GM19328 (cell line): ENCODE results near the gene HOXA9.

Source experiments
- ATAC-seq: cut with Tn5 transposase; IDR thresholded peaks from one replicate; pipeline ENCODE4 v1.9.1; 2021; ENCODE audit warnings: mild to moderate bottlenecking, moderate library complexity; ENCODE audit not compliant: unreplicated experiment

Gene HOXA9

DNA sequence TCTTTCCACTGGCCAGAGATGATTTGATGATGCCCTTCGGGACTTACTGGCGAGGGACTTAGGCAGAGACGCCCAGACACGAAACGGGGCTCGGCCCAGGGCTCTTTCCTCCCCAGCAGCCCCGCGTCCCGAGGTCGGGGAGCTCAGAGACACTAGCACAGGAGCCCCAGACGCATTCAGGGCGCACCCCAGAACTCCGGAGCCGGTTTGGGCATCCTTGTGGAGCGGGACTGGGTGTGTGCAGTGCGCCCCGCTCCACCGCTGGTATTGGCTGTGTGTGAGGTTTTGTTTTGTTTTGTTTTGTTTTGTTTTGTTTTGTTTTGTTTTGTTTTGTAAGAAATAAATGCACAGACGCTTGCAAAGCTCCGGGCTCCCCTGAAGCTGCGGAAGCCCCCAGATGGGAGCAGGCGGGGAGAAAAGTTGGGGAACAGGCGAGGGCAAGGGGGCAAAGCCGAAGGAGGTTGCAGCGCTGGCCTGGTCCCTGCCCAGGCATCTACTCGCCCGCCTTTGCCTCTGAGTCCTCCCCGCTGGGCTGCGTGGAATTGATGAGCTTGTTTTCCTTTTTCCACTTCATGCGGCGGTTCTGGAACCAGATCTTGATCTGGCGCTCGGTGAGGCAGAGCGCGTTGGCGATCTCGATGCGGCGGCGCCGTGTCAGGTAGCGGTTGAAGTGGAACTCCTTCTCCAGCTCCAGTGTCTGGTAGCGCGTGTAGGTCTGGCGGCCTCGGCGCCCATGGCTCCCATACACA lies 20.0 kb downstream of the HOXA9 start:
- ATAC-seq: no peak

DNA sequence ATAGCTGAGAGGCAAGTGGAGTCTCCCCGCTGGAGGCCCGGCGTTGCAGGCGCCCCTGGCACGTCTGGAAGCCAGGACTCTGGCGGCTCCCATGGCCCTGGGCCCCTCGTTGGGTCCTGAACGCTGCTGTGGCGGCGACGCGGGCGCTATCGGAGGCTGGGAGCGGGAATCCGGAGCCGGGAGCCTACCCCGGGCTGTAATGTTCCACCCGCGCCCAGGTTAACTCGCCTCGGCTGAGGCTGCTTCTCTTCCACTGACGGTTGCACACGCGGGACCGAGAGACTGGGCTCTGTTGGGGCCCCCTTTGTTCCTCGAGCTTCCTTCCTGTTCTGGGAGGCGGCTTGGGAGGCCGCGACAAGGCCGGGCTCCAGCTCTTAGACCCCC lies 20.6 kb downstream of the HOXA9 start:
- ATAC-seq: no peak

DNA sequence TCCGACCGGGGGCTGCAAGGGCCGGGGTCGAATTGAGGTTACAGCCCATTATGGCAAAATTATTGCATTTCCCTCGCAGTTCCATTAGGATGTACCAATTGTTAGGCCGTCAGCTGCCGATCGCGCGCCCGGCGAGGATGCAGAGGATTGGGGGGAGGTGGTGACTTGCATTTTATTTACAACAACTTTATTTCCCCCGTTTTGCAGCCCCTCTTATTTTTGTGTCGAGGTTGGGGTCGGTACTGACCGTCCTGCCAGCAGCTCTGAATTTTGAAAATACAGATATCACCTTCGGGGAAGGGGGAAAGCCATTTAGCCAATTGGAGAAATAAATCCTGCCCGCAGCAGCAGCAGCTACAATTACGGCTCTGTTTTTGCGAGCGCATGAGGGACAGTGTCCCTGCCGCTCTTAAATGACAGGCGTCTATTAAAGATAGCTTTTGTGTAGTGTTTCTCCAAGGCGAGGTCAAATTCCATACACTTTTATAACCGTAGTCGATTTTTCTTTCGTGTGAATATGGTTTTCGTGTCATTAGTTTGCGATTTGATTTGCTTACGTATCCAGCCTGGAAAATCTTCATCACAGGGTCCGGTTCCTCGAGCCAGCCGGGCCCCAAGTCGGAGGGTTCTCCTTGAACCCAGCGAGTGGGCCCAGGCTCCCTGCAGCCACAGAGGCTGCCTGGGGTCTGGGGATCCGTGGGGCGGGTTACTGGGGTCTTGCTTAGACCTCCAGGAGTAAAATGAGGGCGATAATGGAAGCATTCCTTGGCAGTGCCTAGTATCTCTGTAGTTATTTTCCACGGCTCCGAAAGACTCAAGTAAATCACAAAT lies 21.2 kb downstream of the HOXA9 start:
- ATAC-seq: no peak

DNA sequence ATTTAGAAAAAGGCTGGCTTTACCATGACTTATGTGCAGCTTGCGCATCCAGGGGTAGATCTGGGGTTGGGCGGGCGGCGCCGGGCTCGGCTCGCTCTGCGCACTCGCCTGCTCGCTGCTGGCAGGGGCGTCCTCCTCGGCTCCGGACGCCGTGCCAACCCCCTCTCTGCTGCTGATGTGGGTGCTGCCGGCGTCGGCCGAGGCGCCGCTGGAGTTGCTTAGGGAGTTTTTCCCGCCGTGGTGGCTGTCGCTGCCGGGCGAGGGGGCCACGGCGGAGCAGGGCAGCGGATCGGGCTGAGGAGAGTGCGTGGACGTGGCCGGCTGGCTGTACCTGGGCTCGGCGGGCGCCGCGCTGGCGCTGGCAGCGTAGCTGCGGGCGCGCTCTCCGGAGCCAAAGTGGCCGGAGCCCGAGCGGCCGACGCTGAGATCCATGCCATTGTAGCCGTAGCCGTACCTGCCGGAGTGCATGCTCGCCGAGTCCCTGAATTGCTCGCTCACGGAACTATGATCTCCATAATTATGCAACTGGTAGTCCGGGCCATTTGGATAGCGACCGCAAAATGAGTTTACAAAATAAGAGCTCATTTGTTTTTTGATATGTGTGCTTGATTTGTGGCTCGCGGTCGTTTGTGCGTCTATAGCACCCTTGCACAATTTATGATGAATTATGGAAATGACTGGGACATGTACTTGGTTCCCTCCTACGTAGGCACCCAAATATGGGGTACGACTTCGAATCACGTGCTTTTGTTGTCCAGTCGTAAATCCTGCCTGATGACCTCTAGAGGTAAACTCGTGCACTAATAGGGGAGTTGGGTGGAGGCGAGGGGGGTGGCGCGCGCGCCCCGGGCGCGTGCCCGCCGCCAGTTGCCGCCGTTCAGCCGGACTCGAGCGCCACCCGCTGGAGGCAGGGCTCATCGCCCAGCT lies 22.1 kb downstream of the HOXA9 start, which contains the start of gene HOXA5:
Gene HOXA5, minus strand, starts transcription at position 659 of the 927 bp plus-strand sequence. Its CDS starts 74 bp downstream, at position 585.
- ATAC-seq: no peak

DNA sequence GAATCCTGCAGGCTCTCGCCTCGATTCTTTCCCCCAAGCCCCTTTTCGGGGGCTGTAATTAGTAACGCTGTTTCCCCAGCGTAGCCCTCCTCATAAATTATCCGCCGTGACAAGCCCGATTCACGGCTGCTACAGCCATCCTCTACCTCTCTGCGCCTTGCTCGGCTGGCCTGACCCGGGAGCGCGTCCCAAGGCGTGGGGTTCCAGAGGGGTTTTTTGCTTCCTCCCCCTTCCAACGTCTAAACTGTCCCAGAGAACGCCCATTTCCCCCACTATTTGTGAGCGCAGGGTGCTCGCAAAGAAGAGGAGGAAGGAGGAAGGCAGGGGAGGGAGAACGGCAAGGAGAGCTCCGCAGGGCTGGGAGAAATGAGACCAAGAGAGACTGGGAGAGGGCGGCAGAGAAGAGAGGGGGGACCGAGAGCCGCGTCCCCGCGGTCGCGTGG lies 22.7 kb downstream of the HOXA9 start:
- no peak for ATAC-seq

DNA sequence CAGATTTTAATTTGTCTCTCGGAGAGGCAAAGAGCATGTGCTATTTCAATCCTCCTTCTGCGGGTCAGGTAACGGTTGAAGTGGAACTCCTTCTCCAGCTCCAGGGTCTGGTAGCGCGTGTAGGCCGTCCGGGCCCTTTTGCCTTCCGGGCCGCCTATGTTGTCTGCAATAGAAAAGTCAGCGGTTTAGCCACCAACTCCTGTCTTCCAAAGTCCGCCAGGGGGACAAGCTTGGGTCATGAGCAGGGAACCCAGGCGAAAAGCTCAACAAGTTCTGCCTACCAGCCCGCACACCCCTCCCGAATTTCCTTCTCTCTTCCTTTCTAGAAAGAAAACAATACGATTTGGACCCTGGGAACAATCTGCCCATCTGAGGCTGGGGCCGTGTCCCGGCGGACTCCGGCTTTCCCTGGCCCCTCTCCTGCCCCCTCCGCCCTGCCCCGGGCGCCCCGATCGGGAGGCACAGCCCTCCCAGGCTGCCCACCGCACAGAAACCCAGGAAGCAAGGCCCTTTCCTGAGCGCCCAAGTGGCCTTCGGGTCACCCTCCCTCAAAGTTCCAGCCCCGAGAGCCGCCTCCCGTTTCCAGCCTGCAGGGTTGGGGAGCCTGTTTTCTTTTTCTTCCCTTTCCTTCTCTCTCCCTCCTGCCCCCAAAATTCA lies 23.3 kb downstream of the HOXA9 start:
- no peak for ATAC-seq

DNA sequence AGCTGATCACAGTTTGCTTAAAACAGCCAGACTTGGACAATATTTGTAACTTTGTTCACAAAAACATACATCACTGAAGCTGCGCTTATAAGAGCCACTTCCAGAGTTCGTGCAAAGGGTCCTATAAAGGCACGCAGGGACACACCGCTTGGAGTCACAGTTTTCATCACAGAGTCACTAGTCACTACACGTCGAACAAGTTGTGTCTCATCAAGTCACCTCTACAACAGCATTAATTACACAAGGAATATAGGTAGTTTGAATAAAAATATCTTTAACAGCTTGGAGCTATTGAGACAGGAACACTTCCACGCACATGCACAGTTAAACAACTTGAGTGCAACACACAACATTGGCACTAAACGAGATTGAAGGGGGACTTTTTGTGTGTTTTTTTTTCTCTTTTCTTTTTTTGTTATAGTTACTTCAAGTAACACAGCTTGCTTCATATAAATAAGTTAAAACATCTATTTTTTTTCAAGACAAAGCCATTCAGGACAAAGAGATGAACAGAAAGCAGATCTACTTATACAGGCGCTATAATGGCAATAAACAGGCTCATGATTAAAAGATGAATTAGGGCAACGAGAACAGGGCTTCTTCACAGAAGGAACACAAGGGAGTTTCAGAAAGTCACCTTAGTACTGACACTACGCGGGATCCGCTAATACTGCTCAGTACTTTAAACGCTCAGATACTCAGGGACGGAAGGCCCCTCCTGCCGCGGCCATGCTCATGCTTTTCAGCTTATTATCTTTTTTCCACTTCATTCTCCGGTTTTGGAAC lies 24.0 kb downstream of the HOXA9 start:
- no peak for ATAC-seq

DNA sequence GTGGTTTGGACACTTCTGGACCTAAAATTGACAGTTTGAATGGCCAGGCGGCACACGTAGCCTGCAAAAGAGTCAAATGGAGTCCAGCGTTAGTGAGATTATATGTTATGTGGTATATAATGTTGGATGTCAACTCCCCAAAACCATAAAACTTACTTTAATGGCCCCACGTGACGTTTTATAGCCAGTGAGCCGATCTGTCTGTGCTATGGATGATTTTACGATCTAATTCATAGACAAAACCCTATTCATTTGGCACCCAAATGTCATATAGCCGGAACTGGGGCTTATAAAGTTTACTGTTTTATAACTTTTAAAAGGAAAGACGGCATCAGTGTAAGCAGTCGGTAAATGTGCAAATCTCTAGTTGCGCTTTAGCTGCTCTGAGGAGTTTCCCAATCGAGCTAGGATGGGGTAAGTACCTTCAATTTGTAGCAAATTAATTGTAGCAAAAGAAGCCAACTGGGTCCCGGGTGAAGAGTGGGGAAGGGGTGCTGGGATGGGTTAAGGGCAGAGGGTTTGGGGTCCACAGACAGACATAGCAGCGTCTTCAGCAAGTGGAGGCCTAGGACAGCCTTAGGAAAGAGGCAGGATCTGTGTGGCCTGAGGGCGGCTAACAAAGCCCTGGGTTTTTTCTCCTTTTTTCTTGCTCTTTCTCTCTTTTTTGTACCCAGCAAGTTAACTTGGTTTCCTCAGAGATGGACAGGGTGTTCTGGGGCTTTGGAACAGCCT lies 25.0 kb downstream of the HOXA9 start:
- no peak for ATAC-seq

DNA sequence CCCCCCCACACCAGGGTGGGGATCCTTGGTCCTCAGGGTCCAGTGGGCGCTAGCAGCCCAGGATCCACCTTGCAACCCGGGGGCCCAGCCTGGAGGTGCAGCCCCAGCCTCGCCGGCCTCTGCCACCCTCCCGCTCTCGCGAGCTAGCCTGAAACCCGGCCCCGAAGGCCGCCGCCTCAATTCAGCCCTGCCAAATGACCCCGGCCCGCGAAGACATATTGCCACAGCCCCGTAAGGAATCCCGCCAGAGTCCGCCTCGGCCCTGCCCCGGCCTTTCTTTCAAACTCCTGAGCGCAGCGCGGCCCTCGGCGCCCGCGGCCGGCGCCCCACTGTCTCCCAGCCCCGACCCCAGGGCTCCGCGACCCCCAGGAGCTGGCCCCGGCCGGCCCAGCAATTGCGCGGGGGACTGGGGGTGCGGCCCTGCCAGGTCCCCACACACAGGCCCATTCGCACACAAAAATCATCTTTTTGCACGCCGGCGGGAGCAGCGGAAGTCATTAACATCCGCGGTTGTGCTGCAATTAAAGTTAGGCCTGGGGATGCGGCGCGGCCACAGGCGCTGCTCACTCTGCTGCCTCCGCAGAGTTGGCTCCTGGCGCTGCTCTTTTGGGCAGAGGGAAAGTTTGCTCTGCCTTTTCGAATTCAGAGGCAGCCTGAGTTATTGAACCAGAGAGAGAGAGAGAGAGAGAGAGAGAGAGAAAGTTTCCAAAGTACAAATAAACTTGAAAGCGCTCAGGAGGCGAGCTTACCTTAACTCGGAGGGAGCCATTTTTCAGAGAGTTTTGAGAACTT lies 25.8 kb downstream of the HOXA9 start:
- ATAC-seq: no peak

DNA sequence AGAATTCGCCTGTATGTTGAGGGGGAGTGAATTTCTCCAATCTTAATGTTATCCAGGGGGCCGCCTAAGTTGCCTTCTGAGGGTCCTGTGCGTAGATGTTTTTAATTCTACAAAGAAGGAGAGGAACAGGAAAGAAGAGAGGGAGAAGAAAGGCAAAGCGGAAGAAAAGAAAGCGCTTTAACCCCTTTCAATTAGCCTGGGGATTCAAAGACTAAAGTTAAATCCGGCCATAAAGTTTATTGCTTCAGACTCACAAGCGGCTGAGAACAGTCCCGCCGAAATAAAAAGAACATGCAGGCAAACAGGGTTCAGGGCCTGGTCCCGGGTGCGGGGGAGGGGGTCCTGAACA lies 26.4 kb downstream of the HOXA9 start:
- ATAC-seq: no peak

DNA sequence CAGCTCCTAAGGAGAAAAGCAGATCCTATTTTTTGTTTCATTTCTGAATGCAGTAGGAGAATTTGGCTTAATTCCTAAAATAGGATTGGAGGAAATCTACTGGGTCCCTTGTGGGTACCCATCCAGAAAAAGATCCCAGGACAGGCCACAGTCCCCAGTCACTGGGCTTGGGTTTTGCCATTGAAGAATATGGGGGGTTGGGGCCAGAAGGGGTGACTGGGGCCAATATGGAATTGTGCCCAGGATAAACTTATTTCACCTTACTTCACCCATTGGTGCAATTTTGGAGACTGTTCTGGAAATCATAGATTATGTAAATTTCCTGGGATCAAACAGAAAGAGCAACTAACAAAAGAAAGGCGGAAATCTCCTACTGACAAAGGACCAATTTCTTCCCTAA lies 26.9 kb downstream of the HOXA9 start:
- no peak for ATAC-seq

DNA sequence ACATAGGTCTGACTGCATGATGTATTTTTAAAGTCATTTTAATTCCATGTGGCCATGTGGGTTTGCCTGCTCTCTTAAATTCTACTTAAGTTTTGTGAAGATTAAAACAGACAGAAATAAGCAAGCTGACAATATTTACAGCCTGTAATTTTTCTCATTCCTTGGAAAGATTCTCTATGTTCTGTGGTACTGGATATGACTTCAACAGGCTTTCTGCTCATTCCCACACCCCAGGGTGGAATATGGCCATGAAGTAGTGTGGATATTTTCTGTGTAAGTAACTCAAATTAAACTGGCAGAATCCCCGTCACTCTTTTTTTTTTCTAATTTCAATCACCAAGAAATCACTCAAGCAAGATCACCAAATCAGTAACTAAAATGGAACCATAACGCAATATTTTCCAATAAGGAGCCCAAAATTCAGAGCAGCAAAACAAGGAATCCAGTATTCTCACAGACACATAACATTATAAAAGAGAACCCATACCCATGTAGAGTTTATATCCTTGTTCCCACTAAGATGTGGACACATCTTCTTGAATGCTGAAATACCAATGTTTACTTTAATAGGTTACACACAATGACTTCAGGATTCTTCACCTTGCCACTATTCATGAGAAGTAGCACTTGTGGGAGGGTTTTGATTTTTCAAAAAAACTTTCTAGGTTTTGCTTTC lies 27.6 kb downstream of the HOXA9 start:
- no peak for ATAC-seq

DNA sequence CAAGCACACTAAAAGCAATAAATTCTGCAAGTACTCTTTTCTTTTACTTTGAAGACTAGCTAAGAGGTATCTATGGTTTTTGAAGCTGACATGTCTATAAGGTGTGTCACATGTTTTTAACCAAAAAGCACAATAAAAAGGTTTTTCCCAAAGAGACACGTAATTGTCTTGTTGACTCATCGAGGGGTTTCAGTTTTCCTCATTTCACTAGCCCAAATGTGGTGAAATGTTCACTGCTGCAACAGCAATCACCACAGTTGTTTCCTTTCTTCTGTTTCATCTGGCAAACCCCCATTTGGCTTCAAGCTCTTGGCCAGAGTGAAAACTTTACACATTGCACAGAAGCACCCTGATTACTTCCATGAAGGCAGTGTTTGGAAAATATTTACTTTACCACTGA lies 30.9 kb downstream of the HOXA9 start:
- ATAC-seq: no peak

DNA sequence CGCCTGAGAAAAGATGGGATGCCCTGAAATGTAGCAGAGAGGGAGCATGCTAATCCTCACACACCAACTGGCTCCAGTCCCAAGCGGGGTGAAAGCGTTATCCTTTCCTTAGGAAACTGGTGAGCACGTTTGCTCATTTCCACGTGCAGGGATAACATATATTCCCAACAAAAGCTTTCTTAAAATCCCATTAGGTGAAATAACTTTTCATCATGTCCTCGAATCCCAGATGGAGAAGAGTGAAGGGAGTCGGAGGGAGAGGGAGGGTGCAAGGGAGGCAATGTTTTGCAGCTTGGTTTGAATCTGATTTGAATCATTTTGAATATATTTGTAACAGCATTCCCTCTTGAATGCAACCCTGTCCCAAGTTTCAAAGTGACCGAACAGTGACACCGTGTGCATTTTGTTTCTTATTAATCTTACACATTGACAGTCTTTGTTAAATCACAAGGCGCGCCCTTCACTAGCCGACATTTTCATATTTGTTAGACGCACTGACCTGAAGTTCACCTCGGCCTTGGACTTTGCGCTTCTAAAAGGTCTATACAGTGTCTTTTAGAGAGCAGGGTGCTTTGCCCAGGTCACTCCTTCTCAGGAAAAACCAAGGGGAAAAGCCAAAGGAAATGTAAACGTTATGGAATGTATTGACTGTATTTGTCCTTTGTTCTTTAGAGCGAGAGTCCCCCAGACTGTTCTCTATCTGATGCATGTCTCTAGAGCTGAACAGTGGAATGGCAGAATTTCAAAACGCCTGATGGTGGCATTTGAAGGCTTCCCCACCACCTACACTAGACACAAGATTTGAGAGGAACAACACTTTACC lies 31.7 kb downstream of the HOXA9 start:
- no peak for ATAC-seq

DNA sequence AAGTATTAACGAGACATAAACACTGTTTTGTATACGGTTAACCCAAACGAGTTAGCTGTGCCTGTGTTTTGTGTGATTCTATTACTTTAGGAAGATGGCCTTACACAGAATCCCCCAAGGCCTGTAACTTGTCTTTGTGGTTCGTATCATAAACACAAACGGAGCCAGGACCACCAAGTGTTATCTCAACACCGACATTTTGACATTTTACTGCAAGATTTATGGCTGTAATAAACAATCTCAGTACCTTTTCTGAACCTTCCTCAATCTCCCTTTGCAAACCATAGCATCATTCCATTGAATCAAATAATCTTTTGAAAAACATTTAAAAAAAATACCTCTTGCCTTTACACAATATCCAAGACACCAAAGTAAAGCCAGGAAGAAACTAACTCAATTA lies 32.4 kb downstream of the HOXA9 start:
- ATAC-seq: no peak

DNA sequence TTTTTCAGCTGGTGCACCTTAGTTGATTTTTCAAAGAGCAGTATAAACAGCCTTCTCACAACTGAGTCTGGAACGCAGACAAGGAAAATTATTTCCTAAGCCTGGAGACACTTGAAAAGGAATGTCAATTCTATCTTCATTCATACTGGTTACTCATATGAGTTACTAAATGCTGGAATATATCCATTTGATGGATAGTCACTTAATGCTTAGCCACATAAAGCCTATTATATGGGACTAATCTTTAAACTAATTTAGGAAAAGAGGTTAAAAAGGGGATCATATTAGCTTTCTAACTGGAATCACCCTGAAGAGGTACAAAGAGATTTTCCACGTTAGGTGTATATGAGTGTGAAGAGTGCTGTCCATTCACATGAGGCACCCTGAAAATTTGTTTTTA lies 33.1 kb downstream of the HOXA9 start:
- no peak for ATAC-seq

DNA sequence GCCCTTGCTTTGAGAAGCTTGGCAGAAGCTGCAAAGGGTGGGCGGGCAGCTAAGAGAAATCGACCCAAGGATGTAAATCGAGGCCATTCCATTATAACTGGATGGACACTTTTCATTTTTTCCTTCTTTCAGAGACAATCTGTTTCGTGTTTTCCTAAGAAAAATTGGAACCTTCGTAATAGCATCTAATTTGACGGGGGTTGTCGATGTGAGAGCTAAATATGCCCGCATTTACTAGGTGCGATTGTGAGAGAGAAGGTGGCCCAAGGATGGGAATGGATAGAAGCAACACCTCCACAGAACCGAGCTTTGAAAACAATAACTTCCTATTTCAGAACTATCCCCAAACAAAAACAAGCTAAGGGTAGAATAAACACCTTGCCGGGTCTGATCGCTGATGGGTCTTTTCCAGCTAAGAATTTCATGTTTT lies 33.9 kb downstream of the HOXA9 start:
- no peak for ATAC-seq
